ENCODE results near the gene PLA2G6. TPM values are rescaled to one million over a fixed set of nuclear protein-coding genes. Genes with fewer than 3 reads are reported as not detected.

PLA2G6 gene
- total RNA-seq, 1 experiment from 2014 or later, result 24.1 TPM

- Histone ChIP-seq H2AK5ac (ENCODE audit: insufficient read length, low read length) (no peak overlapping the region), H3K4ac (ENCODE audit: low read depth, low read length) (no peak overlapping the region), H2BK120ac (ENCODE audit: low read depth, low read length, poor library complexity, severe bottlenecking) (no peak overlapping the region), H3K56ac (ENCODE audit: insufficient read length, low read depth, low read length) (no peak overlapping the region), H3K23ac (ENCODE audit: insufficient read length, low read depth, low read length) (no peak overlapping the region), H3K9me3 (ENCODE audit: control insufficient read depth, low read depth, low read length) (no peaks in the 10 kb centered on the region), H3K27ac (ENCODE audit: insufficient read length, low read depth, low read length) (no peak overlapping the region), H2BK20ac (ENCODE audit: low read depth, low read length, poor library complexity, severe bottlenecking) (no peak overlapping the region), H3K79me2 (ENCODE audit: insufficient read depth, low read length) (no peaks in the 10 kb centered on the region), H3K9ac (ENCODE audit: extremely low read depth, insufficient read length, low read length) (no peak overlapping the region), H2BK12ac (ENCODE audit: insufficient read length, low read depth, low read length) (no peak overlapping the region), H3K79me1 (ENCODE audit: insufficient read depth, low read depth, low read length, poor library complexity, severe bottlenecking) (no peaks in the 10 kb centered on the region), H4K20me1 (ENCODE audit: control insufficient read depth, insufficient read depth, insufficient read length) (peaks cover 2% of the 10 kb centered on the region), H3K4me2 (ENCODE audit: insufficient read depth, insufficient read length, low read length) (no peak overlapping the region), H3K18ac (ENCODE audit: insufficient read length, low read depth, low read length) (no peak overlapping the region), H4K8ac (replicated peaks; ENCODE audit: insufficient read length, low read depth, low read length) (no peak overlapping the region), H3K14ac (ENCODE audit: insufficient read depth, low read length) (no peak overlapping the region), H3K4me1 (ENCODE audit: insufficient read depth, low read length) (no peaks in the 10 kb centered on the region), H3K27me3 (ENCODE audit: insufficient read depth, low read length) (no peaks in the 10 kb centered on the region), H2BK15ac (ENCODE audit: low read depth, low read length) (no peak overlapping the region), H4K5ac (ENCODE audit: insufficient read length, low read depth, low read length) (no peak overlapping the region), H4K91ac (ENCODE audit: insufficient read length, low read depth, low read length) (no peak overlapping the region), H3T11ph (ENCODE audit: low read length) (no peak overlapping the region), H2AFZ (ENCODE audit: low read length) (no peak overlapping the region), H3K23me2 (ENCODE audit: insufficient read length, low read depth, low read length, poor library complexity, severe bottlenecking) (no peaks in the 10 kb centered on the region), H2BK5ac (ENCODE audit: insufficient read length, low read length) (no peak overlapping the region)
- Mint-ChIP-seq H3K4me1 (peaks cover 2 to 14% of the 10 kb centered on the region in 2 experiments), H3K4me3 (no peak overlapping the region), H3K27me3 (ENCODE audit: low read depth) (no peaks in the 10 kb centered on the region; the same call in 1 of the 2 replicates), H3K9me3 (peaks cover 0 to 3% of the 10 kb centered on the region in 2 experiments; a peak in 2 of 5 replicates), H3K36me3 (ENCODE audit: insufficient read depth in 1 of 3, low read depth in 3 of 3) (peaks cover 0 to 4% (median 2%) of the 10 kb centered on the region in 3 experiments; a peak in 5 of 7 replicates), H3K27ac (no peak overlapping the region)
- DNase-seq, result no peak
- TF ChIP-seq, protein P1, sequence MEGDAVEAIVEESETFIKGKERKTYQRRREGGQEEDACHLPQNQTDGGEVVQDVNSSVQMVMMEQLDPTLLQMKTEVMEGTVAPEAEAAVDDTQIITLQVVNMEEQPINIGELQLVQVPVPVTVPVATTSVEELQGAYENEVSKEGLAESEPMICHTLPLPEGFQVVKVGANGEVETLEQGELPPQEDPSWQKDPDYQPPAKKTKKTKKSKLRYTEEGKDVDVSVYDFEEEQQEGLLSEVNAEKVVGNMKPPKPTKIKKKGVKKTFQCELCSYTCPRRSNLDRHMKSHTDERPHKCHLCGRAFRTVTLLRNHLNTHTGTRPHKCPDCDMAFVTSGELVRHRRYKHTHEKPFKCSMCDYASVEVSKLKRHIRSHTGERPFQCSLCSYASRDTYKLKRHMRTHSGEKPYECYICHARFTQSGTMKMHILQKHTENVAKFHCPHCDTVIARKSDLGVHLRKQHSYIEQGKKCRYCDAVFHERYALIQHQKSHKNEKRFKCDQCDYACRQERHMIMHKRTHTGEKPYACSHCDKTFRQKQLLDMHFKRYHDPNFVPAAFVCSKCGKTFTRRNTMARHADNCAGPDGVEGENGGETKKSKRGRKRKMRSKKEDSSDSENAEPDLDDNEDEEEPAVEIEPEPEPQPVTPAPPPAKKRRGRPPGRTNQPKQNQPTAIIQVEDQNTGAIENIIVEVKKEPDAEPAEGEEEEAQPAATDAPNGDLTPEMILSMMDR (conservative IDR thresholded peaks at IDR 0.05), result no peak
- WGBS (ENCODE audit: extremely low coverage, insufficient read length, low lambda C conversion rate), result no CpG with 5 or more reads among the region's 22 CpGs
Measured at GRCh38 chr22:38112381-38112780, 69.2 kb downstream of the PLA2G6 start.

Measured in H9 (cell line).